ENCODE measurements around the gene TRAIP. TPM values are rescaled to one million over a fixed set of nuclear protein-coding genes. Genes with fewer than 3 reads are reported as not detected.
"Not testable (repeated sequence)": the region's sequence is repeated elsewhere in the genome, so short reads cannot be mapped to it uniquely, and the experiment has no call there.

The TRAIP gene
- polyA plus RNA-seq, 1 donor: 16.3 TPM

- DNase-seq: no peak
Observed at GRCh38 chr3:49792371-49793150, 63.8 kb downstream of the TRAIP start.

GRCh38 chr3:49791571-49791970 is 64.8 kb downstream of the TRAIP start:
- no peak for DNase-seq

- no peak for DNase-seq
Observed at GRCh38 chr3:49790626-49791411, 65.5 kb downstream of the TRAIP start.

GRCh38 chr3:49788056-49788455 is 68.3 kb downstream of the TRAIP start:
- no peak for DNase-seq

- DNase-seq: no peak
Observed at GRCh38 chr3:49787536-49787935, 68.8 kb downstream of the TRAIP start.

- no peak for DNase-seq
Observed at GRCh38 chr3:49787182-49787464, 69.2 kb downstream of the TRAIP start.

DNA sequence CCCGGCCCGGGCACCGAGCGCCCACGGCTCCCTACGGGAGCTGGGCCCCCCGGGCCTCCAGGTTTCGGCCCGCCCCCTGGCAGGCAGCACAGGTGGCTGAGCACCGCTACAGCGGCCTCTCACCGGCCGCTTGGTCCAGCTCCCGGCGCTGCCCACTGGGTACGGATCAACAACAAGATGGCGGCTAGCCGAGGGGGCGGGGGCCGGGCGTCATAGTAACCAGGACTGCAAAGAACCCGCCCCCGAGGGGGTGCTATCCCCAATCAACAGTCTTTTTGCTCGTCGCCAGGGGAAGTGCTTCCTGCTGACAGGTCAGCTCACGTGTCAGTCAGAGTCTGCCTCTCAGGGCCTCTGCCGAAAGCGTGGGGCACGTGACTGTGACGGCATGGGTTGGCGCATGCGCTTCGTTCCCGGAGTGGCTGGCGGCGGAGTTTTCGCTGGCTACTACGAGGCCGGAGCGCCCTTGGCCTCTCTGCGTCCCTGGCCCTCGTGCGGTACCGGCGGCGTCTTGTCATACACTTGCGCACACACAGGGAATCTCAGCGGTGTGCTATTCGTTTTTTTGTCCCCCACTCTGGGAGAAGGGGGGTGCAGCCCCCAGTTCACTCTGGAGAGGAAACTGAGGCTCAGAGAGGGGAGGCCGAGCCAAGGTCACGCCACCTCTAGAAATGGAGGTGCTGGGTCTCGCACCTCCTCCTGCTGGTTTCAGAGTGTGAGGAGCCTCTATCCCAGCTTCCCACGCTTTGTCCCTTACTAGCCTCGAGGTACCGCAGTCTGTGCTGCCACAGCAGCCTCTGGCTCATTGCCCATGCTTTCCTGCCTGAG is 69.8 kb downstream of the TRAIP start, which contains the start of gene IP6K1:
Gene IP6K1 (minus strand): TSS at position 186 of the 825 bp plus-strand sequence. CDS start 38,502 bp downstream, outside the sequence.
- DNase-seq: peak; percentile 100

GRCh38 chr3:49785565-49786356 is 70.6 kb downstream of the TRAIP start:
- no peak for DNase-seq

DNA sequence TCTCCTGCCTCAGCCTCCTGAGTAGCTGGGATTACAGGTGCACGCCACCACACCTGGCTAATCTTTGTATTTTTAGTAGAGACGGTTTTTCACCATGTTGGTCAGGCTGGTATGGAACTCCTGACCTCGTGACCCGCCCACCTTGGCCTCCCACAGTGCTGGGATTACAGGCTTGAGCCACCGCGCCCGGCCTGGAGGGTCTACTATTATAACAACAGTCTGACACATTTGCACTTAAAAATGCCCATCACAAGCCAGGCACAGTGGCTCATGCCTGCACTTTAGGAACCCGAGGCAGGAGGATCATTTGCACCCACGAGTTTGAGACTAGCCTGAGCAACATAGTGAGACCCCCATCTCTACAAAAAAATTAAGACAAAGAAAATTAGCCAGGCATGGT is 74.1 kb downstream of the TRAIP start:
- DNase-seq: not testable (repeated sequence)

DNA sequence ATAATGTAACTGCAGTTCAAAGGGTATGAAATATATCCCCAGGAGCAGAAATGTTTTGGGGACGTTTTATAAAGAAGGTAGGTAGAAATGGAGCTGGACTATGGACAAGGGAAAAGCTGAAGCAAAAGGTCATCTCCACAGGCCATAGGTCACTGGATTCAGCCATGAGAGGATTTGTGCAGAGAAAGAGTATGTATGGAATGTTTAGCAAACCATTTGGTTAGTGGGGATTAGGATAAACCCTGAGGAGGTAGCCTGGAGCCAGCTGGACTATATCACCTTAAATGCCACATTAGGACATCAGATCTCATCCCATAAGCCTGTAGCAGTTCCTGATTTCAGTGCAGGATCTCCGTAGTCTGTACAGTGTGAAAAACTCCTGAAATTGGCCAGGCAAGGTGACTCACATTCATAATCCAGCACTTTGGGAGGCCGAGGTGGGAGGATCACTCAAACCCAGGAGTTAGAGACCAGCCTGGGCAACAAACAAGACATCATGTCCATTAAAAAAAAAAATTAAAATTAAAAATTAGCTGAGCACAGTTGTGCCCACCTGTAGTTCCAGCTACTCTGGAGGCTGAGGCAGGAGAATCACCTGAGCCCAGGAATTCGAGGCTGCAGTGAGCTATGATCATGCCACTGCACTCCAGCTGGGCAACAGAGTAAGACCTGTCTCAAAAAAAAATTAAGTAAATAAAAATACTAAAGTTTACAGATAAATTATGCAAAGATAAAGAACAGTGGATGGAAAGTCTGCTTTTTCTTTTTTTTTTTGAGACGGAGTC is 74.8 kb downstream of the TRAIP start:
- no peak for DNase-seq

DNA sequence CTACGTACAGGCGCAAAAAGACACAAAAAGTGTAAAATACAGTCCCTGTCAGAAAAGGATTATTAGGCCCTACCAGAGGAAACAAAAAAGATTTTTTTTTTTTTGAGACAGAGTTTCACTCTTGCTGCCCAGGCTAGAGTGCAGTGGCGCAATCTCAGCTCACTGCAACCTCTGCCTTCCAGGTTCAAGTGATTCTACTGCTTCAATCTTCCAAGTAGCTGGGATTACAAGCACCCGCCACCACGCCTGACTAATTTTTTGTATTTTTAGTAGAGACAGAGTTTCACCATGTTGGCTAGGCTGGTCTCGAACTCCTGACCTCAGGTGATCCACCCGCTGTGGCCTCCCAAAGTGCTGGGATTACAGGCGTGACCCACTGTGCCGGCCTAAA is 75.4 kb downstream of the TRAIP start:
- not testable (repeated sequence) for DNase-seq

GRCh38 chr3:49780080-49780974 is 76.0 kb downstream of the TRAIP start:
- no peak for DNase-seq

DNA sequence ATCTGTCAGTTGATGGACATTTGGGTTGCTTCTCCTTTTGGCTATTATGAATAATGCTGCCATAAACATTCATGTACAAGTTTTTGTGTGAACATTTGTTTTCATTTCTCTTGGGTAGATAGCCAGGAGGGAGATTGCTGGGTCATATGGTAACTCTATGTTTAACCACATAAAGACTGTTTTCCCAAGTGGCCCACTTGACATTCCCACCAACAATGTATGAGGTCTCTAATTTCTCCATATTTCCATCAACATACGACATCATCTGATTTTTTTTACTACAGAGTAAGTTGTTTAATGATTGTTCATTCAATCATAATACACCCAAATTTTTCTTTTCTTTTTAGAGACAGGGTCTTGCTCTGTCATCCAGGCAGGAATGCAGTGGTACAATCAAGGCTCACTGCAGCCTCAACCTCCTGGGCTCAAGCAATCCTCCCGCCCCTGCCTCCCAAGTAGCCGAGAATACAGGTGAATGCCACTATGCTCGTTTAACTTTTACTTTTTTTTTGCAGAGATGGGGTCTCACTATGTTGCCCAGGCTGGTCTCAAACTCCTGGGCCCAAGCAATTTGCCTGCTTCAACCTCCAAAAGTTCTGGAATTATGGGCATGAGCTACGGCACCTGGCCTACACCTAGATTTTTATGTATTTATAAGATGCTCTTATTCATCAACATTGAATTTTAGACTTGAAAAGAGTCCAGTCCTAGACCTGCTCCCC is 76.8 kb downstream of the TRAIP start:
- DNase-seq: no peak

Other genes starting within 250 kb of the TRAIP start
- 140 TPM for gene APEH, start 182.2 kb downstream of the TRAIP start, polyA plus RNA-seq (ENCODE audit: insufficient read length)
- gene MST1, start 167.1 kb downstream of the TRAIP start, polyA plus RNA-seq (ENCODE audit: insufficient read length): 133 TPM
- gene RNF123, start 167.0 kb downstream of the TRAIP start, polyA plus RNA-seq (ENCODE audit: insufficient read length): 35.0 TPM
- gene AMIGO3, start 136.9 kb downstream of the TRAIP start, polyA plus RNA-seq (ENCODE audit: insufficient read length): 2.6 TPM
- 14.1 TPM for gene GMPPB, start 132.6 kb downstream of the TRAIP start, polyA plus RNA-seq (ENCODE audit: insufficient read length)
- 50.9 TPM for gene IP6K1, start 70.0 kb downstream of the TRAIP start, polyA plus RNA-seq (ENCODE audit: insufficient read length)
- 0.28 TPM for gene CDHR4, start 56.7 kb downstream of the TRAIP start, polyA plus RNA-seq (ENCODE audit: insufficient read length)
- gene INKA1, start 53.3 kb downstream of the TRAIP start, polyA plus RNA-seq (ENCODE audit: insufficient read length): 8.6 TPM
- gene UBA7, start 42.6 kb downstream of the TRAIP start, polyA plus RNA-seq (ENCODE audit: insufficient read length): 40.7 TPM
- not detected for gene CAMKV, start 13.3 kb upstream of the TRAIP start, polyA plus RNA-seq (ENCODE audit: insufficient read length)
- gene MST1R, start 47.3 kb upstream of the TRAIP start, polyA plus RNA-seq (ENCODE audit: insufficient read length): 2.8 TPM
- gene MON1A, start 73.2 kb upstream of the TRAIP start, polyA plus RNA-seq (ENCODE audit: insufficient read length): 6.6 TPM
- gene RBM6, start 83.6 kb upstream of the TRAIP start, polyA plus RNA-seq (ENCODE audit: insufficient read length): 194 TPM
- gene RBM5, start 232.4 kb upstream of the TRAIP start, polyA plus RNA-seq (ENCODE audit: insufficient read length): 401 TPM